GM23338 (cell line): Measurements from ENCODE around the gene MYO1E. TPM values are rescaled to one million over a fixed set of nuclear protein-coding genes. Genes with fewer than 3 reads are reported as not detected.

Experiments
- ATAC-seq: fragments of 200-7000 bp; cut with Tn5 transposase; 3 replicates; pipeline ENCODE4 v1.9.1; 2020
- DNase-seq: peaks from one replicate; pipeline ENCODE4 v3.0.0-alpha.2; 2015; ENCODE audit warnings: low spot score
- H2AFZ ChIP-seq: fragments of 200-600 bp; sonication (generic); 2 replicates; pipeline ENCODE4 v1.8.0; 2016; ENCODE audit warnings: antibody characterized with exemption, mild to moderate bottlenecking, moderate library complexity
- H3F3A ChIP-seq: fragments of 200-600 bp; sonication (generic); replicated peaks from 2 replicates; pipeline ENCODE4 v1.8.0; 2017; ENCODE audit warnings: antibody characterized with exemption, mixed run types, low read depth
- H3K27ac ChIP-seq: fragments of 200-600 bp; sonication (generic); 2 replicates; pipeline ENCODE4 v1.6.1; 2016; ENCODE audit warnings: low read depth
- H3K27me3 ChIP-seq: fragments of 200-600 bp; sonication (generic); 2 replicates; pipeline ENCODE4 v1.8.0; 2016; ENCODE audit warnings: mild to moderate bottlenecking, mixed run types, moderate library complexity; ENCODE audit not compliant: insufficient read depth
- H3K36me3 ChIP-seq: fragments of 200-600 bp; sonication (generic); 2 replicates; pipeline ENCODE4 v1.8.0; 2016; ENCODE audit warnings: mild to moderate bottlenecking; ENCODE audit not compliant: insufficient read depth
- H3K4me1 ChIP-seq: fragments of 200-600 bp; sonication (generic); 2 replicates; pipeline ENCODE4 v1.8.0; 2016; ENCODE audit warnings: mild to moderate bottlenecking, moderate library complexity; ENCODE audit not compliant: insufficient read depth
- H3K4me2 ChIP-seq: fragments of 200-600 bp; sonication (generic); 2 replicates; pipeline ENCODE4 v1.7.1; 2017; ENCODE audit warnings: mixed run types
- H3K4me3 ChIP-seq: fragments of 200-600 bp; sonication (generic); 2 replicates; pipeline ENCODE4 v1.6.1; 2016; ENCODE audit warnings: mixed run types
- H3K79me2 ChIP-seq: fragments of 200-600 bp; sonication (generic); replicated peaks from 2 replicates; pipeline ENCODE4 v1.8.0; 2017; ENCODE audit warnings: mild to moderate bottlenecking; ENCODE audit not compliant: insufficient read depth
- H3K9me2 ChIP-seq: fragments of 200-600 bp; sonication (generic); 2 replicates; pipeline ENCODE4 v1.8.0; 2017; ENCODE audit not compliant: insufficient read depth
- H4K20me1 ChIP-seq: fragments of 200-600 bp; sonication (generic); replicated peaks from 2 replicates; pipeline ENCODE4 v1.8.0; 2017; ENCODE audit warnings: mild to moderate bottlenecking; ENCODE audit not compliant: insufficient read depth
- H3K27ac Mint-ChIP-seq: 2 replicates; pipeline ENCODE4 v1.8.0; 2020; ENCODE audit warnings: inconsistent platforms, mild to moderate bottlenecking, moderate library complexity, mixed read lengths
- H3K27me3 Mint-ChIP-seq: 3 replicates; pipeline ENCODE4 v1.8.0; 2022; ENCODE audit warnings: low read depth, mild to moderate bottlenecking, moderate library complexity, mixed read lengths, inconsistent platforms; ENCODE audit not compliant: insufficient read depth, poor library complexity
- H3K36me3 Mint-ChIP-seq: 3 replicates; pipeline ENCODE4 v1.8.0; 2021; ENCODE audit warnings: low read depth, mild to moderate bottlenecking, inconsistent platforms, moderate library complexity, mixed read lengths
- H3K4me1 Mint-ChIP-seq: 3 replicates; pipeline ENCODE4 v1.8.0; 2020; ENCODE audit warnings: mild to moderate bottlenecking, inconsistent platforms, mixed read lengths
- H3K4me3 Mint-ChIP-seq: 3 replicates; pipeline ENCODE4 v1.8.0; 2021; ENCODE audit warnings: moderate library complexity, mild to moderate bottlenecking, inconsistent platforms, mixed read lengths
- H3K9me3 Mint-ChIP-seq: 3 replicates; pipeline ENCODE4 v1.8.0; 2020; ENCODE audit warnings: moderate library complexity, mild to moderate bottlenecking, inconsistent platforms, mixed read lengths
- CREB1 ChIP-seq: fragments of 250-450 bp; sonication (Bioruptor Pico); IDR thresholded peaks from 2 replicates; pipeline ENCODE4 v1.5.0; 2020; ENCODE audit warnings: low read depth, mild to moderate bottlenecking, moderate library complexity
- EZH2 ChIP-seq: fragments of 200-600 bp; sonication (generic); IDR thresholded peaks from one replicate; pipeline ENCODE4 v1.8.0; 2017; ENCODE audit warnings: antibody characterized with exemption, mild to moderate bottlenecking, low read depth; ENCODE audit not compliant: unreplicated experiment
- EZH2phosphoT487 ChIP-seq: fragments of 200-600 bp; sonication (generic); IDR thresholded peaks from one replicate; pipeline ENCODE4 v1.8.1; 2018; ENCODE audit warnings: antibody characterized with exemption; ENCODE audit not compliant: unreplicated experiment
- JUNB ChIP-seq: IDR thresholded peaks from one replicate; pipeline ENCODE4 v1.6.1; 2016; ENCODE audit warnings: antibody characterized with exemption; ENCODE audit not compliant: unreplicated experiment
- NANOG ChIP-seq: IDR thresholded peaks from 2 replicates; pipeline ENCODE4 v1.6.1; 2016; ENCODE audit warnings: antibody characterized with exemption, borderline replicate concordance
- POLR2AphosphoS5 ChIP-seq: IDR thresholded peaks from 2 replicates; pipeline ENCODE4 v1.6.1; 2016; ENCODE audit warnings: antibody characterized with exemption, low read depth
- STAT1 ChIP-seq: IDR thresholded peaks from one replicate; pipeline ENCODE4 v1.6.1; 2016; ENCODE audit warnings: antibody characterized with exemption; ENCODE audit not compliant: unreplicated experiment
- ZNF114 ChIP-seq: fragments of 250-450 bp; sonication (Bioruptor Pico); IDR thresholded peaks from 2 replicates; pipeline ENCODE4 v1.5.0; 2020; ENCODE audit warnings: mild to moderate bottlenecking, moderate library complexity
- ZNF331 ChIP-seq: fragments of 250-450 bp; sonication (Bioruptor Pico); IDR thresholded peaks from 2 replicates; pipeline ENCODE4 v1.5.0; 2020; ENCODE audit warnings: low read depth, mild to moderate bottlenecking, moderate library complexity
- polyA plus RNA-seq: library from polyadenylated mRNA; unstranded; fragments of >200 nt; fragmentation: Nextera tagmentation; extraction: Ambion mirVana; gene quantifications from 2 replicates; pipeline ENCODE4 v1.2.1, GENCODE V29; 2016
- total RNA-seq: library from RNA; depleted of rRNA; stranded (reverse); fragments of >200 nt; shearing (Covaris generic); gene quantifications from 2 replicates; pipeline ENCODE4 v1.2.3, GENCODE V29; 2014
- TF ChIP-seq, protein P1 (sequence below): IDR thresholded peaks from 2 replicates; pipeline ENCODE4 v1.6.1; 2016; ENCODE audit warnings: antibody characterized with exemption
- TF ChIP-seq, protein P2 (sequence below): IDR thresholded peaks from one replicate; pipeline ENCODE4 v1.6.1; 2018; ENCODE audit warnings: antibody characterized with exemption; ENCODE audit not compliant: unreplicated experiment

MYO1E gene
- total and polyA plus RNA-seq, 2 experiments from 2014 or later: 68.3 to 131 TPM

DNA sequence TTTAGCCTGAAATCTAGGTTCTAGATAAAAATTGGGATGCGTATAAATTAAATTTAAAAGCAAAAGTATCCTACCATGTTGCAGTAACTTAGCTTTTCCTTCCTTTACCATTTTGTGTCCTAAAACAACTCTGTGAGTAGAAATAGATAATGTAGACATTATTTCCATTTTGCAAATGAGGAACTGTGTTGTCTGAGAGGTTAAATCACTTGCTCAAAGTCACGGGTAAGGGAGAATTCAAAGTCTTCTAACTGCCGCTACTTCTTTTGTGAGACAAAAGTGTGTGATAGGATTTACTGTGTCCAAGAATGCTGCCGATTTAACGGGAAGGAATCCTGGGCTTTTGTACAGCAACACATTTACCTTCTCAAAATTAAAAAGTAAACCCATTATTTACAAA is 40.7 kb downstream of the MYO1E start:
- no peak overlapping the region for H2AFZ ChIP-seq
- DNase-seq (no peak), ATAC-seq (no peak)
- H3K79me2 ChIP-seq: peaks cover 74% of the 10 kb centered on the region
- H3K9me2 ChIP-seq: no peaks in the 10 kb centered on the region
- H3K4me3 Mint-ChIP-seq: no peak overlapping the region
- peaks cover 43% of the 10 kb centered on the region; the same call in 2 of the 3 replicates for H3K4me1 Mint-ChIP-seq
- H3K4me3 ChIP-seq: no peak overlapping the region
- H4K20me1 ChIP-seq: no peaks in the 10 kb centered on the region; the same call in none of the 2 replicates
- H3K27ac ChIP-seq: no peak overlapping the region
- no peaks in the 10 kb centered on the region for H3F3A ChIP-seq
- H3K27ac Mint-ChIP-seq: no peak overlapping the region
- no peak overlapping the region; the same call in 1 of the 2 replicates for H3K4me2 ChIP-seq
- no peaks in the 10 kb centered on the region for H3K36me3 ChIP-seq
- H3K9me3 Mint-ChIP-seq: no peaks in the 10 kb centered on the region
- no peaks in the 10 kb centered on the region for H3K36me3 Mint-ChIP-seq
- H3K4me1 ChIP-seq: peaks cover 28% of the 10 kb centered on the region; the same call in 1 of the 2 replicates
- no peaks in the 10 kb centered on the region for H3K27me3 ChIP-seq
- TF ChIP-seq NANOG (no peak), POLR2AphosphoS5 (no peak), JUNB (no peak), EZH2 (no peak), ZNF331 (CRISPR knock-in tag) (no peak), EZH2phosphoT487 (no peak), STAT1 (no peak), CREB1 (CRISPR knock-in tag) (no peak), ZNF114 (CRISPR knock-in tag) (no peak)
- TF ChIP-seq, protein P1, sequence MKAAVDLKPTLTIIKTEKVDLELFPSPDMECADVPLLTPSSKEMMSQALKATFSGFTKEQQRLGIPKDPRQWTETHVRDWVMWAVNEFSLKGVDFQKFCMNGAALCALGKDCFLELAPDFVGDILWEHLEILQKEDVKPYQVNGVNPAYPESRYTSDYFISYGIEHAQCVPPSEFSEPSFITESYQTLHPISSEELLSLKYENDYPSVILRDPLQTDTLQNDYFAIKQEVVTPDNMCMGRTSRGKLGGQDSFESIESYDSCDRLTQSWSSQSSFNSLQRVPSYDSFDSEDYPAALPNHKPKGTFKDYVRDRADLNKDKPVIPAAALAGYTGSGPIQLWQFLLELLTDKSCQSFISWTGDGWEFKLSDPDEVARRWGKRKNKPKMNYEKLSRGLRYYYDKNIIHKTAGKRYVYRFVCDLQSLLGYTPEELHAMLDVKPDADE: no peak
- peaks cover 4% of the 10 kb centered on the region for H3K27me3 Mint-ChIP-seq

- no peak overlapping the region for H3K4me3 Mint-ChIP-seq
- Histone ChIP-seq H3F3A (no peaks in the 10 kb centered on the region), H3K27me3 (no peaks in the 10 kb centered on the region), H3K4me3 (no peak overlapping the region), H3K36me3 (no peaks in the 10 kb centered on the region), H3K79me2 (peaks cover 82% of the 10 kb centered on the region), H2AFZ (no peak overlapping the region), H3K4me1 (peaks cover 28% of the 10 kb centered on the region; the same call in 1 of the 2 replicates), H4K20me1 (no peaks in the 10 kb centered on the region; the same call in none of the 2 replicates), H3K27ac (no peak overlapping the region), H3K9me2 (no peaks in the 10 kb centered on the region), H3K4me2 (no peak overlapping the region)
- no peak overlapping the region for H3K27ac Mint-ChIP-seq
- ATAC-seq (peak; percentile 12; the same call in 1 of the 3 replicates), DNase-seq (no peak)
- H3K9me3 Mint-ChIP-seq: no peaks in the 10 kb centered on the region
- no peaks in the 10 kb centered on the region for H3K36me3 Mint-ChIP-seq
- H3K4me1 Mint-ChIP-seq: peaks cover 46% of the 10 kb centered on the region; the same call in 2 of the 3 replicates
- peaks cover 4% of the 10 kb centered on the region for H3K27me3 Mint-ChIP-seq
- TF ChIP-seq ZNF114 (CRISPR knock-in tag) (no peak), JUNB (no peak), POLR2AphosphoS5 (no peak), STAT1 (no peak), NANOG (no peak), ZNF331 (CRISPR knock-in tag) (no peak)
- TF ChIP-seq, protein P2, sequence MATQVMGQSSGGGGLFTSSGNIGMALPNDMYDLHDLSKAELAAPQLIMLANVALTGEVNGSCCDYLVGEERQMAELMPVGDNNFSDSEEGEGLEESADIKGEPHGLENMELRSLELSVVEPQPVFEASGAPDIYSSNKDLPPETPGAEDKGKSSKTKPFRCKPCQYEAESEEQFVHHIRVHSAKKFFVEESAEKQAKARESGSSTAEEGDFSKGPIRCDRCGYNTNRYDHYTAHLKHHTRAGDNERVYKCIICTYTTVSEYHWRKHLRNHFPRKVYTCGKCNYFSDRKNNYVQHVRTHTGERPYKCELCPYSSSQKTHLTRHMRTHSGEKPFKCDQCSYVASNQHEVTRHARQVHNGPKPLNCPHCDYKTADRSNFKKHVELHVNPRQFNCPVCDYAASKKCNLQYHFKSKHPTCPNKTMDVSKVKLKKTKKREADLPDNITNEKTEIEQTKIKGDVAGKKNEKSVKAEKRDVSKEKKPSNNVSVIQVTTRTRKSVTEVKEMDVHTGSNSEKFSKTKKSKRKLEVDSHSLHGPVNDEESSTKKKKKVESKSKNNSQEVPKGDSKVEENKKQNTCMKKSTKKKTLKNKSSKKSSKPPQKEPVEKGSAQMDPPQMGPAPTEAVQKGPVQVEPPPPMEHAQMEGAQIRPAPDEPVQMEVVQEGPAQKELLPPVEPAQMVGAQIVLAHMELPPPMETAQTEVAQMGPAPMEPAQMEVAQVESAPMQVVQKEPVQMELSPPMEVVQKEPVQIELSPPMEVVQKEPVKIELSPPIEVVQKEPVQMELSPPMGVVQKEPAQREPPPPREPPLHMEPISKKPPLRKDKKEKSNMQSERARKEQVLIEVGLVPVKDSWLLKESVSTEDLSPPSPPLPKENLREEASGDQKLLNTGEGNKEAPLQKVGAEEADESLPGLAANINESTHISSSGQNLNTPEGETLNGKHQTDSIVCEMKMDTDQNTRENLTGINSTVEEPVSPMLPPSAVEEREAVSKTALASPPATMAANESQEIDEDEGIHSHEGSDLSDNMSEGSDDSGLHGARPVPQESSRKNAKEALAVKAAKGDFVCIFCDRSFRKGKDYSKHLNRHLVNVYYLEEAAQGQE: no peak
Observed at GRCh38 chr15:59330649-59331048, 42.0 kb downstream of the MYO1E start.
